GM23338 (cell line): ENCODE data around the gene BRSK2. TPM values are rescaled to one million over a fixed set of nuclear protein-coding genes. Genes with fewer than 3 reads are reported as not detected.

ENCODE experiments used
- ATAC-seq: fragments of 200-7000 bp; cut with Tn5 transposase; 3 replicates; pipeline ENCODE4 v1.9.1; 2020
- DNase-seq: peaks from one replicate; pipeline ENCODE4 v3.0.0-alpha.2; 2015; ENCODE audit warnings: low spot score
- H2AFZ ChIP-seq: fragments of 200-600 bp; sonication (generic); 2 replicates; pipeline ENCODE4 v1.8.0; 2016; ENCODE audit warnings: antibody characterized with exemption, mild to moderate bottlenecking, moderate library complexity
- H3F3A ChIP-seq: fragments of 200-600 bp; sonication (generic); replicated peaks from 2 replicates; pipeline ENCODE4 v1.8.0; 2017; ENCODE audit warnings: antibody characterized with exemption, mixed run types, low read depth
- H3K27ac ChIP-seq: fragments of 200-600 bp; sonication (generic); 2 replicates; pipeline ENCODE4 v1.6.1; 2016; ENCODE audit warnings: low read depth
- H3K27me3 ChIP-seq: fragments of 200-600 bp; sonication (generic); 2 replicates; pipeline ENCODE4 v1.8.0; 2016; ENCODE audit warnings: mild to moderate bottlenecking, mixed run types, moderate library complexity; ENCODE audit not compliant: insufficient read depth
- H3K36me3 ChIP-seq: fragments of 200-600 bp; sonication (generic); 2 replicates; pipeline ENCODE4 v1.8.0; 2016; ENCODE audit warnings: mild to moderate bottlenecking; ENCODE audit not compliant: insufficient read depth
- H3K4me1 ChIP-seq: fragments of 200-600 bp; sonication (generic); 2 replicates; pipeline ENCODE4 v1.8.0; 2016; ENCODE audit warnings: mild to moderate bottlenecking, moderate library complexity; ENCODE audit not compliant: insufficient read depth
- H3K4me2 ChIP-seq: fragments of 200-600 bp; sonication (generic); 2 replicates; pipeline ENCODE4 v1.7.1; 2017; ENCODE audit warnings: mixed run types
- H3K4me3 ChIP-seq: fragments of 200-600 bp; sonication (generic); 2 replicates; pipeline ENCODE4 v1.6.1; 2016; ENCODE audit warnings: mixed run types
- H3K79me2 ChIP-seq: fragments of 200-600 bp; sonication (generic); replicated peaks from 2 replicates; pipeline ENCODE4 v1.8.0; 2017; ENCODE audit warnings: mild to moderate bottlenecking; ENCODE audit not compliant: insufficient read depth
- H3K9me2 ChIP-seq: fragments of 200-600 bp; sonication (generic); 2 replicates; pipeline ENCODE4 v1.8.0; 2017; ENCODE audit not compliant: insufficient read depth
- H4K20me1 ChIP-seq: fragments of 200-600 bp; sonication (generic); replicated peaks from 2 replicates; pipeline ENCODE4 v1.8.0; 2017; ENCODE audit warnings: mild to moderate bottlenecking; ENCODE audit not compliant: insufficient read depth
- H3K27ac Mint-ChIP-seq: 2 replicates; pipeline ENCODE4 v1.8.0; 2020; ENCODE audit warnings: inconsistent platforms, mild to moderate bottlenecking, moderate library complexity, mixed read lengths
- H3K27me3 Mint-ChIP-seq: 3 replicates; pipeline ENCODE4 v1.8.0; 2022; ENCODE audit warnings: low read depth, mild to moderate bottlenecking, moderate library complexity, mixed read lengths, inconsistent platforms; ENCODE audit not compliant: insufficient read depth, poor library complexity
- H3K36me3 Mint-ChIP-seq: 3 replicates; pipeline ENCODE4 v1.8.0; 2021; ENCODE audit warnings: low read depth, mild to moderate bottlenecking, inconsistent platforms, moderate library complexity, mixed read lengths
- H3K4me1 Mint-ChIP-seq: 3 replicates; pipeline ENCODE4 v1.8.0; 2020; ENCODE audit warnings: mild to moderate bottlenecking, inconsistent platforms, mixed read lengths
- H3K4me3 Mint-ChIP-seq: 3 replicates; pipeline ENCODE4 v1.8.0; 2021; ENCODE audit warnings: moderate library complexity, mild to moderate bottlenecking, inconsistent platforms, mixed read lengths
- H3K9me3 Mint-ChIP-seq: 3 replicates; pipeline ENCODE4 v1.8.0; 2020; ENCODE audit warnings: moderate library complexity, mild to moderate bottlenecking, inconsistent platforms, mixed read lengths
- CREB1 ChIP-seq: fragments of 250-450 bp; sonication (Bioruptor Pico); IDR thresholded peaks from 2 replicates; pipeline ENCODE4 v1.5.0; 2020; ENCODE audit warnings: low read depth, mild to moderate bottlenecking, moderate library complexity
- CTCF ChIP-seq, 2 experiments: fragments of 200-600 bp in 1 of 2; sonication (generic) in 1 of 2; conservative IDR thresholded peaks; 2 replicates each; pipeline versions ENCODE4 v1.5.1 to v1.6.1; 2016 to 2017; ENCODE audit warnings: antibody characterized with exemption in 2 of 2, low read depth in 2 of 2, mild to moderate bottlenecking in 2 of 2, moderate library complexity in 1 of 2
- ETS1 ChIP-seq: IDR thresholded peaks from 2 replicates; pipeline ENCODE4 v1.6.1; 2016; ENCODE audit warnings: antibody characterized with exemption
- EZH2phosphoT487 ChIP-seq: fragments of 200-600 bp; sonication (generic); IDR thresholded peaks from one replicate; pipeline ENCODE4 v1.8.1; 2018; ENCODE audit warnings: antibody characterized with exemption; ENCODE audit not compliant: unreplicated experiment
- NANOG ChIP-seq: IDR thresholded peaks from 2 replicates; pipeline ENCODE4 v1.6.1; 2016; ENCODE audit warnings: antibody characterized with exemption, borderline replicate concordance
- POLR2AphosphoS5 ChIP-seq: IDR thresholded peaks from 2 replicates; pipeline ENCODE4 v1.6.1; 2016; ENCODE audit warnings: antibody characterized with exemption, low read depth
- REST ChIP-seq: IDR thresholded peaks from one replicate; pipeline ENCODE4 v1.6.1; 2018; ENCODE audit warnings: antibody characterized with exemption; ENCODE audit not compliant: unreplicated experiment
- ZNF331 ChIP-seq: fragments of 250-450 bp; sonication (Bioruptor Pico); IDR thresholded peaks from 2 replicates; pipeline ENCODE4 v1.5.0; 2020; ENCODE audit warnings: low read depth, mild to moderate bottlenecking, moderate library complexity
- ZNF462 ChIP-seq: fragments of 250-450 bp; sonication (Bioruptor Pico); IDR thresholded peaks from 2 replicates; pipeline ENCODE4 v1.5.0; 2020; ENCODE audit warnings: mild to moderate bottlenecking, moderate library complexity
- polyA plus RNA-seq: library from polyadenylated mRNA; unstranded; fragments of >200 nt; fragmentation: Nextera tagmentation; extraction: Ambion mirVana; gene quantifications from 2 replicates; pipeline ENCODE4 v1.2.1, GENCODE V29; 2016
- total RNA-seq: library from RNA; depleted of rRNA; stranded (reverse); fragments of >200 nt; shearing (Covaris generic); gene quantifications from 2 replicates; pipeline ENCODE4 v1.2.3, GENCODE V29; 2014

BRSK2 gene
- total and polyA plus RNA-seq, 2 experiments from 2014 or later = 7.2 to 20.3 TPM

- TF ChIP-seq CTCF (conservative IDR thresholded peaks at IDR 0.05; ENCODE audit: low read depth in 2 of 2) = no peak
- no peak for TF ChIP-seq EZH2phosphoT487
- no peak for TF ChIP-seq ZNF331
- TF ChIP-seq CREB1 = no peak
- no peak for TF ChIP-seq REST
Observed at GRCh38 chr11:1436468-1437039, 46.8 kb downstream of the BRSK2 start (continued).

GRCh38 chr11:1437500-1437899 is 47.8 kb downstream of the BRSK2 start:
- Histone ChIP-seq H2AFZ (no peak overlapping the region), H3K79me2 (no peaks in the 10 kb centered on the region), H3K4me3 (no peak overlapping the region), H3K27ac (no peak overlapping the region), H3K4me1 (no peaks in the 10 kb centered on the region), H3K9me2 (no peaks in the 10 kb centered on the region), H3K36me3 (no peaks in the 10 kb centered on the region), H4K20me1 (no peaks in the 10 kb centered on the region; the same call in 1 of the 2 replicates), H3K27me3 (no peaks in the 10 kb centered on the region), H3K4me2 (no peak overlapping the region), H3F3A (no peaks in the 10 kb centered on the region)
- H3K9me3 Mint-ChIP-seq = no peaks in the 10 kb centered on the region; the same call in 2 of the 3 replicates
- H3K36me3 Mint-ChIP-seq = no peaks in the 10 kb centered on the region; the same call in 2 of the 3 replicates
- peak; percentile 14 for ATAC-seq
- DNase-seq = no peak
- no peak overlapping the region for H3K4me3 Mint-ChIP-seq
- H3K27me3 Mint-ChIP-seq = peaks cover 4% of the 10 kb centered on the region
- no peaks in the 10 kb centered on the region; the same call in 1 of the 3 replicates for H3K4me1 Mint-ChIP-seq
- no peak overlapping the region for H3K27ac Mint-ChIP-seq
- no peak for TF ChIP-seq CTCF (conservative IDR thresholded peaks at IDR 0.05; ENCODE audit: low read depth in 2 of 2)
- TF ChIP-seq CREB1 = no peak
- no peak for TF ChIP-seq ETS1
- no peak for TF ChIP-seq ZNF462 (CRISPR knock-in tag)
- no peak for TF ChIP-seq EZH2phosphoT487
- no peak for TF ChIP-seq NANOG
- TF ChIP-seq POLR2AphosphoS5 = no peak
